ENCODE data around the gene PRR16.

Gene PRR16

GRCh38 chr5:120568711-120569110, 104.6 kb downstream of the PRR16 start:
- Histone ChIP-seq H3K27me3 (ENCODE audit: insufficient read depth, poor library complexity, severe bottlenecking) (no peaks in the 10 kb centered on the region), H3K27ac (replicated peaks) (no peak overlapping the region), H3K4me3 (replicated peaks; ENCODE audit: insufficient read depth, low read length) (no peak overlapping the region)
- TF ChIP-seq REST (IDR thresholded peaks at IDR 0.05; ENCODE audit: insufficient replicate concordance, low read depth) (no peak), SPI1 (IDR thresholded peaks at IDR 0.05; ENCODE audit: borderline replicate concordance, low read depth) (no peak), POLR2AphosphoS5 (IDR thresholded peaks at IDR 0.05; ENCODE audit: low read depth) (no peak), CTCF (IDR thresholded peaks at IDR 0.05; ENCODE audit: insufficient read depth, low read length) (no peak), GABPA (IDR thresholded peaks at IDR 0.05; ENCODE audit: low read depth) (no peak)
- no peak for DNase-seq (ENCODE audit: low read depth in 1 of 2, low spot score in 1 of 2)

- Histone ChIP-seq H3K27ac (replicated peaks) (no peak overlapping the region), H3K4me3 (replicated peaks; ENCODE audit: insufficient read depth, low read length) (no peak overlapping the region), H3K27me3 (ENCODE audit: insufficient read depth, poor library complexity, severe bottlenecking) (no peaks in the 10 kb centered on the region)
- no peak for DNase-seq (ENCODE audit: low read depth in 1 of 2, low spot score in 1 of 2)
- TF ChIP-seq POLR2AphosphoS5 (IDR thresholded peaks at IDR 0.05; ENCODE audit: low read depth) (no peak), GABPA (IDR thresholded peaks at IDR 0.05; ENCODE audit: low read depth) (no peak), CTCF (IDR thresholded peaks at IDR 0.05; ENCODE audit: insufficient read depth, low read length) (no peak), SPI1 (IDR thresholded peaks at IDR 0.05; ENCODE audit: borderline replicate concordance, low read depth) (no peak), REST (IDR thresholded peaks at IDR 0.05; ENCODE audit: insufficient replicate concordance, low read depth) (no peak)
Measured at GRCh38 chr5:120576588-120576987, 112.5 kb downstream of the PRR16 start.

- H3K27me3 ChIP-seq (ENCODE audit: insufficient read depth, poor library complexity, severe bottlenecking) = no peaks in the 10 kb centered on the region
- H3K27ac ChIP-seq (replicated peaks) = no peak overlapping the region
- no peak overlapping the region for H3K4me3 ChIP-seq (replicated peaks; ENCODE audit: insufficient read depth, low read length)
- TF ChIP-seq GABPA (IDR thresholded peaks at IDR 0.05; ENCODE audit: low read depth) (no peak), CTCF (IDR thresholded peaks at IDR 0.05; ENCODE audit: insufficient read depth, low read length) (no peak), POLR2AphosphoS5 (IDR thresholded peaks at IDR 0.05; ENCODE audit: low read depth) (no peak), REST (IDR thresholded peaks at IDR 0.05; ENCODE audit: insufficient replicate concordance, low read depth) (no peak), SPI1 (IDR thresholded peaks at IDR 0.05; ENCODE audit: borderline replicate concordance, low read depth) (no peak)
- no peak for DNase-seq (ENCODE audit: low read depth in 1 of 2, low spot score in 1 of 2)
Measured at GRCh38 chr5:120582635-120583034, 118.5 kb downstream of the PRR16 start.
